Stimulated activated CD8-positive, alpha-beta memory T cell treated with anti-CD3 and anti-CD28 coated beads, Interleukin-2, amount 100 ng/mL, for 48 hours (primary cell): Measurements from ENCODE around the gene CRYBG1.

ENCODE experiments used
- DNase-seq, 2 donors: peaks; one replicate each; pipeline ENCODE4 v3.0.0-alpha.2; 2020; ENCODE audit warnings: low read depth in 2 of 2

Gene CRYBG1, protein sequence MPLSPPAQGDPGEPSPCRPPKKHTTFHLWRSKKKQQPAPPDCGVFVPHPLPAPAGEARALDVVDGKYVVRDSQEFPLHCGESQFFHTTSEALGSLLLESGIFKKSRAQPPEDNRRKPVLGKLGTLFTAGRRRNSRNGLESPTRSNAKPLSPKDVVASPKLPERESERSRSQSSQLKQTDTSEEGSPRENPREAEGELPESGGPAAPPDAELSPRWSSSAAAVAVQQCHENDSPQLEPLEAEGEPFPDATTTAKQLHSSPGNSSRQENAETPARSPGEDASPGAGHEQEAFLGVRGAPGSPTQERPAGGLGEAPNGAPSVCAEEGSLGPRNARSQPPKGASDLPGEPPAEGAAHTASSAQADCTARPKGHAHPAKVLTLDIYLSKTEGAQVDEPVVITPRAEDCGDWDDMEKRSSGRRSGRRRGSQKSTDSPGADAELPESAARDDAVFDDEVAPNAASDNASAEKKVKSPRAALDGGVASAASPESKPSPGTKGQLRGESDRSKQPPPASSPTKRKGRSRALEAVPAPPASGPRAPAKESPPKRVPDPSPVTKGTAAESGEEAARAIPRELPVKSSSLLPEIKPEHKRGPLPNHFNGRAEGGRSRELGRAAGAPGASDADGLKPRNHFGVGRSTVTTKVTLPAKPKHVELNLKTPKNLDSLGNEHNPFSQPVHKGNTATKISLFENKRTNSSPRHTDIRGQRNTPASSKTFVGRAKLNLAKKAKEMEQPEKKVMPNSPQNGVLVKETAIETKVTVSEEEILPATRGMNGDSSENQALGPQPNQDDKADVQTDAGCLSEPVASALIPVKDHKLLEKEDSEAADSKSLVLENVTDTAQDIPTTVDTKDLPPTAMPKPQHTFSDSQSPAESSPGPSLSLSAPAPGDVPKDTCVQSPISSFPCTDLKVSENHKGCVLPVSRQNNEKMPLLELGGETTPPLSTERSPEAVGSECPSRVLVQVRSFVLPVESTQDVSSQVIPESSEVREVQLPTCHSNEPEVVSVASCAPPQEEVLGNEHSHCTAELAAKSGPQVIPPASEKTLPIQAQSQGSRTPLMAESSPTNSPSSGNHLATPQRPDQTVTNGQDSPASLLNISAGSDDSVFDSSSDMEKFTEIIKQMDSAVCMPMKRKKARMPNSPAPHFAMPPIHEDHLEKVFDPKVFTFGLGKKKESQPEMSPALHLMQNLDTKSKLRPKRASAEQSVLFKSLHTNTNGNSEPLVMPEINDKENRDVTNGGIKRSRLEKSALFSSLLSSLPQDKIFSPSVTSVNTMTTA (N-terminal part only)

GRCh38 chr6:106360410-106360988 lies at the start of gene CRYBG1:
Gene CRYBG1, plus strand, starts transcription at chr6:106360717. Its CDS starts 192 bp downstream, at chr6:106360909.
- peak; percentile 52 to 69 for DNase-seq

- no peak for DNase-seq
These were observed 44.6 kb upstream of the CRYBG1 start for GRCh38 chr6:106315765-106316374.

DNA sequence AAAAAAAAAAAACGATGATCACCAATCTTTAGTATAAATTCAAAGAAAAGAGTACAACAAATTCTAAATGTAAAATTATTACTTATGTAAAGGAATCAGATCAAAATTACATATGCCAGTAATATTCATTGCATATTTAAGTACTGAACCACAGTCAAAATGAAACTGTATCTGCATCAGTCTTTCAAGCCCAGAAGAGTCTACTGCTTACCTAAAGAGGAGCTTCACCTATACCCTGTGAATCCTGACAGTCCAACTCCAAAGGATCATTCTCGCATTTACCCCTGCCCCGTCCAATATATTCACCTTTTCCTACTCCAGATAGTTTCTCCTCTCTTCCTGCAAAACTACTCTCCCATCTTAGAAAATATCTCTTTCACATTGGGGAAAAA lies 44.1 kb upstream of the CRYBG1 start:
- DNase-seq, result no peak

- no peak for DNase-seq
These were observed 42.5 kb upstream of the CRYBG1 start for GRCh38 chr6:106318061-106318460.

DNA sequence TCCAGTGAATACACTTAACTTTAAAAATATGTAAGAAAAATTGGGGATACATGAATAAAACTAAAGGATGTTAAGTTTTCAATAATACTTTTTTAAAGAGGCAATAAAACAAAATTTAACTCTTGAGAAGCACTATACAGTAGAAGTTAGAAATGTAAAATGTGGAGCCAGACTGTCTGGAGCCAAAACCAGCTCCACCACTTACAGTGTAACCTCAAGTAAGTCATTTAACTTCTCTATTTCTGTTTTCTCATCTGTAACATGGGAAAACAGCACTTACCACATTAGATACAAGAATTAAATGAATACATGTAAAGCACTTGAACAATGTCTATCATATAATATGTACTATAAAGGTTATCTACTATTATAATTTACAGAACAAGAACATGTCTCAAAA lies 41.7 kb upstream of the CRYBG1 start:
- no peak for DNase-seq

DNA sequence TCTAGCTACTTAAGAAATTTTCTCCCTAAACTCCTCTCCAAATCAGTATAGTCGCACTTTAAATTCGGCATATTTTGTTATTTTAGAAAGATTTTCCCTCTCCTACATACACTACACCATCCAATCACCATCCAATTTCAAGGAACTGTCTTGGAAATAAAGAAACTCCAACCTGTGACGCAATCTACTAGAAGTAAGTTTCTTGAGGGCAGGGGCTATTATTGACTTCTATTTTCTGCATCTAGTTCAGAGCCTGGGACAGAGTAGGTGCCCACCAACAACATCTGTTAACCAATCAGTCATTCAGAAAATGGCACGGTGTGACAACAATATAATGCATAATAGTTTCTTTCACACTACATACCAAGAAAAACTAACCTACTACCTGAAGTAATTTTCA lies 38.6 kb upstream of the CRYBG1 start:
- DNase-seq, result no peak

DNA sequence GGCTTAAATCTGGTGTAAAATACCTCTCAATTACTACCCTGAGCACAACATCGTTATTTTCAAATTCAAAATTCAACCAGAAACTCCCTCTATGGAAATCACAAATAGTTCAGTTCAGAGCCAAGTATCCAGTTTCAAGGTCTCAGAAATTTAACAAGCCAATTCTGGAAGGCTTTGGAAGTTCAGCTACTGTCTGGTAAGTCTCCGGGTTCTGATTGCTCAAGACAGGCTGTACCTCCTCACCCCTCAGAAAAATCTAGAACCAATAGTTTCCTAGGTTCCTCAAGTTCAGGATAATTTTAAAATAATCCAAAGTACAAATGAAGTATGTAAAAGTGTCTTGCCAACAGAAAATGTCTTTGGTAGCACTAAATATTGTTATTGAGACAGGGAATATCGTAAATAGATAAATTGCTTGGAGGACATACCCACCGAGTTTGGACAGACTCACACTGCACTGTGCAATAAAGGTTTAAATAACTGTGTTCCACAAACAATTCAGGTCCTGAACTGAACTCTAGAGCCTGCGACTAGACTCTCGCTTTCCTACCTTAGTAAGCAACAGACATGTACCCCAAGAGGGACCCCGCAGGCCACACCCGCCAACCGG lies 35.7 kb upstream of the CRYBG1 start:
- DNase-seq, result no peak

GRCh38 chr6:106325336-106326178 lies 35.0 kb upstream of the CRYBG1 start, which contains the start of gene ATG5:
Gene ATG5, minus strand, starts transcription at chr6:106325760. Its CDS starts 9,552 bp downstream, at chr6:106316208.
- peak; percentile 99 to 100 for DNase-seq

- no peak for DNase-seq
These were observed 25.7 kb upstream of the CRYBG1 start for GRCh38 chr6:106334646-106335448.

- DNase-seq, result no peak
These were observed 21.0 kb upstream of the CRYBG1 start for GRCh38 chr6:106339334-106340029.

DNA sequence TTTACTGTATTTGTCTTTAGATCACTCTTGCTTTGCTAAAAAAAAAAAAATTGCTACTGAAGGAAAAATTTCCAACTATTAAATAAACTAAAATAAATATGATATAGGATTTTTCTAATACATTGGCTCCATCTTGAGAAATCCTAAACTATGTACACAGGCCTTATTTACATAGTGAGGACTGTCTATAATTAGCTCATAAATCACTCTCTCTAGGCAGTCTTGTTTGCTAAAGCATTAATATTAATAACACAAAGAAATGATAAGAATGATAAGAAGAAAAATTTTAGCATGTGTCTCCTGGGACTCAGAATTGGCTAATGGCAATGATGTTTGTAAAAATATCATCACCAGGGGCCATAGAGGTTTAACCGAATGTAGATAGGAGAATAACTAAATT lies 13.3 kb upstream of the CRYBG1 start:
- DNase-seq, result no peak

- no peak for DNase-seq
These were observed 4.1 kb upstream of the CRYBG1 start for GRCh38 chr6:106356378-106356777.

GRCh38 chr6:106359959-106360409 lies 533 bp upstream of the CRYBG1 start:
- no peak for DNase-seq

DNA sequence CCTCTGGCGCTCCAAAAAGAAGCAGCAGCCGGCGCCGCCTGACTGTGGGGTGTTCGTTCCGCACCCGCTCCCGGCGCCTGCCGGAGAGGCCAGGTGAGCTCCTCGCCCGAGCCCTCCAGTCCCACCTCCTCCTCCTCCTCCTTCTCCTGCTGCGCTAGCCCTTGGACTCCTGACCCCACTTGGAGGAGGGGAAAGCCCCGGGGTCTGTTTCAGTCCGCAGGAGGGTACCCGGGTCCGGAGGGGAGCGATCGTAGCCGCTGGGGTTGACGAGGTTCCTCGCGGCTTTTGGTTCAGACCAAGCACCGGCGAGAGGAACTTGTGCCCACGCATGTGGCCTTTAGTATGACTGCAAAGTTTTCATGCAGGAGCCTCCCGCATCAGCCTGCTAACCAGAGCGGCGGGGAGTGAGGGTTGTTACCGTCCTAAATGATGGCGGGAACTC lies 493 bp downstream of the CRYBG1 start:
- peak; percentile 18 to 19 for DNase-seq

GRCh38 chr6:106363401-106364138 lies 3.1 kb downstream of the CRYBG1 start:
- DNase-seq, result no peak

DNA sequence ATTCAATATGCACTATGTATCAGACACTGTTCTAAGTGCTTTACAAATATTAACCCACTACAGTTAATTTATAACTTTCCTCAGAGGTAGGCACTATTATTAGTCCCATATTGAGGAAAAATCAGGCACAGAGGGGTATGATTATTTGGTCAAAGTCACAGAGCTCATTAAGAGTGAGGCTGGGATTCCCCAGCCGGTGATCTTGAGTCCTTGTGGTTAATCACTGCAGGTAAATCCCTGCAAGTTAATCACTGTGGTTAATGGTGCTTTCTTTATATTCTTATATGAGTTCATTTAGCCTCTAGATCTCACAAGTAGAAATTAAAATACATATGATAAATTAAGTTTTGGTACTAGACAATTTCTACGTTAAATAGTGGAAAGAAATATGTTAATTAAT lies 9.2 kb downstream of the CRYBG1 start:
- DNase-seq, result no peak

DNA sequence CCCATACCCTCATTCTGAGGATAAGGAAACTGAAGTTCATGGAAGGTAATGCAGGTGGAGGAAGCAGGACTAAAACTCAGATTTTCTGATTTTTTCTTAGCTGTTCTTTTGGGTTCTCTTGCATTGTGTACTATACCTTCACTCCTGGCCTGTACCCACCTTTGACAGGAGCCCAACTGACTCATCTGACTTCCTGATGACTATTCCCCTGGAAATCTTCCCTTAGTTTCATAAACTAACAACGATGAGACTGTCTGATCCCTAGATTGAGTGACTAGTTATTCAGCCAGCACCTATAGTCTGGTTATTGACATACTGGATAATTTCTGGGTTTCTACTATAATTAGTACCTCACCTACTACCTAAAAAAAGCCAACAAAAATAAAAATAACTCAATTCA lies 10.1 kb downstream of the CRYBG1 start:
- DNase-seq, result no peak
